ENCODE results near the gene MPIG6B.

Gene MPIG6B

DNA sequence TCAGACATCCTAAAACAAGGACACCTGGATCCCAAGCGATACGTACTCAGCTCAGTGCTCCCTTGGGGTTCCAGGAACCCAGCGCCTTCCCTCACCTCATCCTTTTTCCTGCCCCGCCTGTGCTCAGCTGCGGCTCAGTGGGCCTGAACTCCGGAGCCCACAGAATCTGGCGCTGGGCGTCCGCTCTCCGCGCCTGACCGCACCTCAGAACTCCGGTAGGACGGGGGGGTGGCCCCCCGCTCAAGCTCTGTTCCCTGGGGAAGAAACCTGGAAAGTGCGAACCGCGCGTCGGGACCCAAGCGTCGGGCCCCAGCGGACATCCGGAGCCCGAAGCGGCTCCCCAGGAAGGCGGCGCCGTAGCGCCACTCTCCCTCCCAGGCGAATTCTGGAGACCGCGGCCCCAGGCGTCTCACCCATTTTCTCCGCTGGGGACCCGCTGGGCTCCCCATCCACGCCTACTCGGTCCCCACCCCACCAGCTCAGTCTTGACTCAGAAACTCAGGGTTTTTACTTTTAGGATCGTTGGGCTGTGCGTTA, 42.0 kb upstream of the MPIG6B start:
- H3K4me1 Mint-ChIP-seq = peaks cover 26% of the 10 kb centered on the region
- TF ChIP-seq, protein P1, sequence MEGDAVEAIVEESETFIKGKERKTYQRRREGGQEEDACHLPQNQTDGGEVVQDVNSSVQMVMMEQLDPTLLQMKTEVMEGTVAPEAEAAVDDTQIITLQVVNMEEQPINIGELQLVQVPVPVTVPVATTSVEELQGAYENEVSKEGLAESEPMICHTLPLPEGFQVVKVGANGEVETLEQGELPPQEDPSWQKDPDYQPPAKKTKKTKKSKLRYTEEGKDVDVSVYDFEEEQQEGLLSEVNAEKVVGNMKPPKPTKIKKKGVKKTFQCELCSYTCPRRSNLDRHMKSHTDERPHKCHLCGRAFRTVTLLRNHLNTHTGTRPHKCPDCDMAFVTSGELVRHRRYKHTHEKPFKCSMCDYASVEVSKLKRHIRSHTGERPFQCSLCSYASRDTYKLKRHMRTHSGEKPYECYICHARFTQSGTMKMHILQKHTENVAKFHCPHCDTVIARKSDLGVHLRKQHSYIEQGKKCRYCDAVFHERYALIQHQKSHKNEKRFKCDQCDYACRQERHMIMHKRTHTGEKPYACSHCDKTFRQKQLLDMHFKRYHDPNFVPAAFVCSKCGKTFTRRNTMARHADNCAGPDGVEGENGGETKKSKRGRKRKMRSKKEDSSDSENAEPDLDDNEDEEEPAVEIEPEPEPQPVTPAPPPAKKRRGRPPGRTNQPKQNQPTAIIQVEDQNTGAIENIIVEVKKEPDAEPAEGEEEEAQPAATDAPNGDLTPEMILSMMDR (IDR thresholded peaks at IDR 0.05; ENCODE audit: unreplicated experiment in 3 of 3) = no peak
- no peaks in the 10 kb centered on the region for H3K9me3 Mint-ChIP-seq
- no peaks in the 10 kb centered on the region for H3K27me3 Mint-ChIP-seq (ENCODE audit: low read depth)
- H3K4me3 Mint-ChIP-seq = peak overlapping the region; percentile 82 to 83 (median 83)
- H3K27ac Mint-ChIP-seq = peak overlapping the region; percentile 65 to 75 (median 73)
- peaks cover 13% of the 10 kb centered on the region for H3K36me3 Mint-ChIP-seq (ENCODE audit: low read depth)

DNA sequence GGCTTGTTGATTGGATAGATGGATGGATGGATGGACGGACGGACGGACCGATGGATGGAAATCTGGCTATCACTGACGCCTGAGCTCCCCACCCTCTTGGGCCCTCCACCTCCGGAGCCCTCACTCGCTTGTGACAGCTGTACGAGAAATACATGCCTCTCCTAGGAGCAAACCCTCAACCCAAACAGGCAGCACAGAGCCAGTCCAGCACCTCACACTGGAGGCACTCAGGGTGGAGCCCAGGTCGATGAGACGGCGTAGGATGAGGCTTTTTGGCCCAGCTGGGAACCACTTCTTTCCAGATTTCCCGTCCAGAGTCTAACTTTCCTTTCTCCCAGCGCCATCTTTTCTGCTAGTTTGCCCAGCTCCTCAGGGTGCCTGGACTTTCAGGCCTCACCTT, 39.6 kb upstream of the MPIG6B start:
- Mint-ChIP-seq H3K9me3 (no peaks in the 10 kb centered on the region), H3K27ac (peak overlapping the region; percentile 31 to 69 (median 48)), H3K36me3 (ENCODE audit: low read depth) (peaks cover 31% of the 10 kb centered on the region), H3K4me3 (peak overlapping the region; percentile 79 to 83 (median 80)), H3K27me3 (ENCODE audit: low read depth) (no peaks in the 10 kb centered on the region), H3K4me1 (peaks cover 33% of the 10 kb centered on the region)
- TF ChIP-seq, protein P1 (IDR thresholded peaks at IDR 0.05; ENCODE audit: unreplicated experiment in 3 of 3) = no peak

DNA sequence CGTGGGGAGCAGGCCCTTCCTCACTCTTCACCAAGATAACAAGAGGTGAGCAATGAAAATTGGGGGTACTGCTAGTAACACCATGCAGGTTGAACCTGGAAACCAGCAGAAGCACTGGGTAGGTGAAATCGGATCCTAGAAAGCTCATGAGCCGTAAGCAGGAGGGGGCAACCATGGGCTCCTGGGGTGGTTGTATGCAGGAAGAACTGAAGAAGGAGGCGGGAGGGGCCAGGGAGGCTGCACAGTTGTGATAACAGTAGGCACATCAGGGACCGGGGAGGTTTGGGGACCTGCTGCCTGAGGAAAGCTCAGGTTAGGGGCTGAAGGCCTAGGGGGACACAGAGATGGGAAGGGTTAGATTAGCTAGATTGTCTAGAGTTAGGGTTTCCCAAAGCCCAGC, 36.7 kb upstream of the MPIG6B start:
- Mint-ChIP-seq H3K36me3 (ENCODE audit: low read depth) (peaks cover 46% of the 10 kb centered on the region), H3K27me3 (ENCODE audit: low read depth) (no peaks in the 10 kb centered on the region), H3K4me1 (peaks cover 21% of the 10 kb centered on the region), H3K27ac (no peak overlapping the region), H3K9me3 (no peaks in the 10 kb centered on the region), H3K4me3 (no peak overlapping the region)
- TF ChIP-seq, protein P1 (IDR thresholded peaks at IDR 0.05; ENCODE audit: unreplicated experiment in 3 of 3) = no peak

DNA sequence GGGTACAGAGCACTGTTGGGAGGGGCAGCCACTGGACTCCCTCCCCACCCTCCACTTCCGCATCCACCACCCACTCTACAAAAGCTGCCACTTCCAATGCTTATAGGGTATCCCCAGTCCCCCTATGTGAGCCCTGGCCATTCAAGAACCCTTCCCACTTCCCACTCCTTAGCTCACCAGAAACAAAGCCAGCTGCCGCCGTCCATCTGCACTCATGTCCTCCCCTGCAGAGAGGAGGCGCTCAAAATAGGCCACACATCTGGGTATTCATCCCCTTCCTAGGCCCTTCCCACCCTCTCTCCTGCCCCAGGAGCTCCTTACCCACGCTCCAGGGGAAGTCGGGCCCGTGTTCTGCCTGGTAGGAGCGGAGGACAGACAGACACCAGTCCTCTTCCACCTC, 35.9 kb upstream of the MPIG6B start:
- H3K4me3 Mint-ChIP-seq = no peak overlapping the region
- TF ChIP-seq, protein P1 (IDR thresholded peaks at IDR 0.05; ENCODE audit: unreplicated experiment in 3 of 3) = no peak
- peaks cover 52% of the 10 kb centered on the region for H3K36me3 Mint-ChIP-seq (ENCODE audit: low read depth)
- H3K4me1 Mint-ChIP-seq = peaks cover 18% of the 10 kb centered on the region
- no peaks in the 10 kb centered on the region for H3K9me3 Mint-ChIP-seq
- H3K27me3 Mint-ChIP-seq (ENCODE audit: low read depth) = no peaks in the 10 kb centered on the region
- peak overlapping the region in 1 of 3 experiments; percentile 37 for H3K27ac Mint-ChIP-seq

DNA sequence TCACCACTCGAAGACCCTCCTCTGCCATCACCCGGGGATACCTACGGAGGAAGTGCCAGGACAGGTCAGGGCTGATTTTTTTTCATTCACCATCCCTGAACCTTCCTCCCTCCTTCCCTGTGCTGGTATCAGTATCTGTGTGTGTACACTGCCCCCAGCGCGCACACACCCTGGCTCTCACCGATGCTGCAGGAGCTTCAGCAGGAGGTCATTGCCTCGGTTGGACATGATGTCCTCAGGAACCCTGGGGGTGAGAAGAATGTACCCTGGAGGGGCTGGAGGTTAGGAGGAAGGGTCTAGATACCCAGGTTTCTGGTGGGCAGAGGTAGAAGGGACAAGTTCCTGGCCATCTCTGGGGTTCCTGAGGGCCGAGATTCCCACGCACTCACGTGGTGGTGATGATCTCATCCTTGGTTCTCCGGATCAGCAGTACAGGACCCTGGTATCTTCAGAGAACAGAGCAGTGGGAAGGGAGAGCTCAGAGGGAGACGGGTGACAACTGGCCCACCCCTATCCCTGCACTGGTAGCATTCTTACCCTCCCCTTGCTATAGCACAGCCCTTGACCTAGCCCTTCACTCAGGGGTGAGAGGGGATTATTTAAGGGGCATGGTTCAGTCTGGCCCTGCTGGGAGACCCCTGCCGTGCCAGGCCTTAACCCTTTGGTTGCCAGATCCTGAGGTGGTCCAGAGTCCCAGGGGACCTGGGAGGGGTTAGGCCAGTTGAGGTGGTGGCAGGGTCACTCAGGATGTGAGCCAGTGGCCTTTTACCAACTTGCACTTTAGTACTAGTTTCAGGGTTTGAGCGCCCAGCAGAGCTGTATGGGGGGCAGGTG, 35.1 kb upstream of the MPIG6B start:
- Mint-ChIP-seq H3K4me3 (no peak overlapping the region), H3K36me3 (ENCODE audit: low read depth) (peaks cover 59% of the 10 kb centered on the region)

More for the DNA sequence above, 35.1 kb upstream of the MPIG6B start:
- Mint-ChIP-seq H3K9me3 (no peaks in the 10 kb centered on the region), H3K4me1 (peaks cover 17% of the 10 kb centered on the region), H3K27me3 (ENCODE audit: low read depth) (no peaks in the 10 kb centered on the region), H3K27ac (no peak overlapping the region)
- TF ChIP-seq, protein P1 (IDR thresholded peaks at IDR 0.05; ENCODE audit: unreplicated experiment in 3 of 3) = no peak

All from nephron (organoid).